Lower leg skin (tissue), 3 donors: Measurements from ENCODE around the gene HDAC4.

ENCODE experiments used
- POLR2A ChIP-seq, 2 donors: fragments of 450-650 bp; IDR thresholded peaks; one replicate each; pipeline ENCODE4 v1.6.1; 2016 to 2017; ENCODE audit warnings: antibody characterized with exemption in 2 of 2, mild to moderate bottlenecking in 1 of 2, moderate library complexity in 1 of 2
- TF ChIP-seq, protein P1 (sequence below), 3 donors: fragments of 450-650 bp; IDR thresholded peaks; one replicate each; pipeline ENCODE4 v1.5.1; 2016; ENCODE audit warnings: antibody characterized with exemption in 3 of 3, mild to moderate bottlenecking in 3 of 3, moderate library complexity in 2 of 3

DNA sequence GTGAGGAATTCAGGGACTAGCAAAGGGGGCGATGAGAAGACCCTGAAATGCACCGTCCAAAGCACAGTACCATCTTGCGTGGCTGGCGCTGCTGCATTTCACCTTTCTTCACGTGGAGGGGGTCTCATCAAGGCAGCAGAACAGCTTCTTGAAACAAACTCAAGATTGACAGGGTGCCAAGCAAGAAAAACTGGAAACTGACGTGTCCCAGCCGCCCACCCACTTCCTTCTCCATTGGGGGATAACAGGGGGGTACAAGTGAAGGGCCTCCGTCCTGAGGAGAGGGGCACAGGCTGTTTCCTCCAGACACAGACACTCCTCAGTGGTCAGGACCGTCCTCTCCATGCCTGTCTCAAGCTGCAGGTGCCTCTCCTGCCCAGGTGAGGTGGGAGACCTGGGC, 32.5 kb downstream of the HDAC4 start:
- TF ChIP-seq, protein P1, sequence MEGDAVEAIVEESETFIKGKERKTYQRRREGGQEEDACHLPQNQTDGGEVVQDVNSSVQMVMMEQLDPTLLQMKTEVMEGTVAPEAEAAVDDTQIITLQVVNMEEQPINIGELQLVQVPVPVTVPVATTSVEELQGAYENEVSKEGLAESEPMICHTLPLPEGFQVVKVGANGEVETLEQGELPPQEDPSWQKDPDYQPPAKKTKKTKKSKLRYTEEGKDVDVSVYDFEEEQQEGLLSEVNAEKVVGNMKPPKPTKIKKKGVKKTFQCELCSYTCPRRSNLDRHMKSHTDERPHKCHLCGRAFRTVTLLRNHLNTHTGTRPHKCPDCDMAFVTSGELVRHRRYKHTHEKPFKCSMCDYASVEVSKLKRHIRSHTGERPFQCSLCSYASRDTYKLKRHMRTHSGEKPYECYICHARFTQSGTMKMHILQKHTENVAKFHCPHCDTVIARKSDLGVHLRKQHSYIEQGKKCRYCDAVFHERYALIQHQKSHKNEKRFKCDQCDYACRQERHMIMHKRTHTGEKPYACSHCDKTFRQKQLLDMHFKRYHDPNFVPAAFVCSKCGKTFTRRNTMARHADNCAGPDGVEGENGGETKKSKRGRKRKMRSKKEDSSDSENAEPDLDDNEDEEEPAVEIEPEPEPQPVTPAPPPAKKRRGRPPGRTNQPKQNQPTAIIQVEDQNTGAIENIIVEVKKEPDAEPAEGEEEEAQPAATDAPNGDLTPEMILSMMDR (IDR thresholded peaks at IDR 0.05) = no peak
- no peak for TF ChIP-seq POLR2A (IDR thresholded peaks at IDR 0.05)
